NCI-H2171 (cell line): ENCODE data around the gene CDK4.

Experiments
- DNase-seq: peaks from one replicate; lab custom pipeline; 2025; lab: John Stamatoyannopoulos, UW

CDK4 gene

GRCh38 chr12:57756406-57757341 is 4.6 kb upstream of the CDK4 start:
- no peak for DNase-seq

GRCh38 chr12:57755454-57756372 is 3.6 kb upstream of the CDK4 start:
- peak; percentile 13 for DNase-seq

GRCh38 chr12:57755194-57755453 is 3.0 kb upstream of the CDK4 start:
- DNase-seq: no peak

- peak; percentile 91 for DNase-seq
Measured at GRCh38 chr12:57754411-57755193, 2.5 kb upstream of the CDK4 start, which contains the start of gene MARCHF9. MARCHF9 (plus strand) TSS chr12:57755103; CDS start chr12:57755529, 426 bp downstream.

- DNase-seq: no peak
Measured at GRCh38 chr12:57753756-57754337, 1.7 kb upstream of the CDK4 start.

GRCh38 chr12:57752668-57753000 is 524 bp upstream of the CDK4 start:
- no peak for DNase-seq

GRCh38 chr12:57751432-57751787 is 700 bp downstream of the CDK4 start:
- DNase-seq: no peak

GRCh38 chr12:57750561-57751431 is 1.3 kb downstream of the CDK4 start:
- DNase-seq: no peak

GRCh38 chr12:57749061-57749460 is 3.0 kb downstream of the CDK4 start:
- no peak for DNase-seq

GRCh38 chr12:57746025-57746424 is 6.1 kb downstream of the CDK4 start:
- no peak for DNase-seq

- DNase-seq: no peak
Measured at GRCh38 chr12:57745485-57745881, 6.6 kb downstream of the CDK4 start.

GRCh38 chr12:57744777-57745484 is 7.2 kb downstream of the CDK4 start, which contains the start of gene TSPAN31:
TSPAN31 (plus strand) TSS chr12:57745039; CDS start chr12:57745155, 116 bp downstream.
- peak; percentile 95 for DNase-seq

- DNase-seq: peak; percentile 77
Measured at GRCh38 chr12:57744194-57744776, 7.8 kb downstream of the CDK4 start.

- DNase-seq: no peak
Measured at GRCh38 chr12:57743769-57744168, 8.3 kb downstream of the CDK4 start.

GRCh38 chr12:57741844-57742738 is 10.0 kb downstream of the CDK4 start:
- DNase-seq: no peak

GRCh38 chr12:57741413-57741789 is 10.7 kb downstream of the CDK4 start:
- no peak for DNase-seq

GRCh38 chr12:57740656-57741412 is 11.3 kb downstream of the CDK4 start:
- DNase-seq: no peak

GRCh38 chr12:57739914-57740538 is 12.1 kb downstream of the CDK4 start:
- DNase-seq: no peak
